GM21381 (cell line): Measurements from ENCODE around the gene LIPG.
A peak's percentile ranks its signal among the peaks of the same experiment; 100 is the strongest.
"Not testable (repeated sequence)": the region's sequence is repeated elsewhere in the genome, so short reads cannot be mapped to it uniquely, and the experiment has no call there.

Experiments
- ATAC-seq: cut with Tn5 transposase; IDR thresholded peaks from one replicate; pipeline ENCODE4 v1.9.1; 2021; ENCODE audit warnings: mild to moderate bottlenecking, moderate library complexity; ENCODE audit not compliant: unreplicated experiment

Gene LIPG

DNA sequence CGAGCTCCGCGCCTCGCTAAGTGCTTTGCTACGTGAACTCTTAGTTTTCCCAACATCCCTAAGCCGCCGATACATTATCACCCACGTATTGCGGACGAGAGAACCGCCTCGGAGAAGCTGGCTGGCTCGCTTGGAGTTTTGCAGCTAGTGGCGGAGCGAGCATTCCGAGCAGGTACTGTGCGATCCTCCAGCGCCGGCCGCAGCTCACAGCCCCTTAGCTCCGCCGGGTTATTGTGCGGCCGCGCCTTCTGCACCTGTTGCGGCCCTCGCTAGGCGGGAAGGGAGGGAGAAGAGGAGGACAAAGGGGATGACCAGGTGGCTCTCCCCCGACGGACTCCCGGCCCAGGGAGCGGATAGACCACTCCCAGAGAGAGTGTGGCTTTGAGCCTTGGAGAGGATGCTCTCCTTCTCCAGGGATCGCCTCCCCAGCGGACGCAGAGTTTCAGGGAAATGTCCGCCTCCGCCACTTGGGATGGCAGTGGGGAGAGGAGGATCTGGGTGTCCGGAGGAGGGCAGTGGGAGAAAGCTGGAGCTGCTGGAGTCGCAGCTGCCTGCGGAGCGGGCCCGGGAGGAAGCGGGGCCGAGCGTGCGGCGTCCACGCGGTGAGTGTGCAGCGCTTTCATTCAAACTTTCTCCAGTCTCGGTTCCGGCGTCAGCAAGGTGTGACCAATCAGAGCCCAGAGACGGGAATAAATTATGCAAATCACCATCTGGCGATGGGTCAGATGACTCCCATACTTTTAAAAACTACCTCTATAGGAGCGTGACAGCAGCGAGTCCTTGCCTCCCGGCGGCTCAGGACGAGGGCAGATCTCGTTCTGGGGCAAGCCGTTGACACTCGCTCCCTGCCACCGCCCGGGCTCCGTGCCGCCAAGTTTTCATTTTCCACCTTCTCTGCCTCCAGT is at the start of gene LIPG:
LIPG (plus strand) TSS at position 769 of the 905 bp plus-strand sequence. CDS start 252 bp downstream, outside the sequence.
- peak; percentile 69 for ATAC-seq

- ATAC-seq, result not testable (repeated sequence)
These were observed 49.0 kb upstream of the LIPG start for GRCh38 chr18:49512876-49513275.

DNA sequence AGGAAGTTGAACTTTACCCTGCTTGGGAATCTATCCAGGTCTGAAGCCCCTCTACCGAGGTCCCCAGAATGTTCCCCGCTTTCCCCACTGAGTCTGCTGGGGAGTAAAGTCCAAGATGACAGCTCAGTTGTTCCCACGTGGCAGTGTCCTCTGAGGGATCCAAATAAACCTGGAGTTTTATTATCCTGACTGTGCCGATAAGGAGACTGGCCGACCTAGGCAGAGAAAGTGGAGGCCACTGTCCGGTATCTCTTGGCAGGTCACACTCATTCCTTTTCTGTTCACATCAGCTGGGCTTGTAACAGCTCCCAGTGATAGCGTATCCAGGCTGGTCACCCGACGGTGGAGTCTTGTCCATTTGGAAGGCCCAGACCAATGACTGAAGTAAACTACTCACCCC is 47.3 kb upstream of the LIPG start:
- no peak for ATAC-seq

- ATAC-seq, result not testable (repeated sequence)
These were observed 46.9 kb upstream of the LIPG start for GRCh38 chr18:49515003-49515402.

- no peak for ATAC-seq
These were observed 46.3 kb upstream of the LIPG start for GRCh38 chr18:49515516-49515915.

DNA sequence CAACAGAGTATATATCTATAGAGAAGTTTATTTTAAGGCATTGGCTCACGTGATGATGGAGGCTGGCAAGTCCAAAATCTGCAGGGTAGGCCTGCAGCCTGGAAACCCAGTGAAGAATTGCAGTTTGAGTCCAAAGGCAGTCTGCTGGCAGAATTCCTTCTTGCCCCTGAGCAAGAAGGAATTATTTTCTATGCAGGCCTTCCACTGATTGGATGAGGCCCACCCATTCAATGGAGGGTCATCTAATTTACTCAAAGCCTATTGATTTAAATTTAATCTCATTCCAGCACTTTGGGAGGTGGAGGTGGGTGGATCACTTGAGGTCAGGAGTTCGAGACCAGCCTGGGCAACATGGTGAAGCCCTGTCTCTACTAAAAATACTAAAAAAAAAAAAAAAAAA is 44.4 kb upstream of the LIPG start:
- ATAC-seq, result no peak

DNA sequence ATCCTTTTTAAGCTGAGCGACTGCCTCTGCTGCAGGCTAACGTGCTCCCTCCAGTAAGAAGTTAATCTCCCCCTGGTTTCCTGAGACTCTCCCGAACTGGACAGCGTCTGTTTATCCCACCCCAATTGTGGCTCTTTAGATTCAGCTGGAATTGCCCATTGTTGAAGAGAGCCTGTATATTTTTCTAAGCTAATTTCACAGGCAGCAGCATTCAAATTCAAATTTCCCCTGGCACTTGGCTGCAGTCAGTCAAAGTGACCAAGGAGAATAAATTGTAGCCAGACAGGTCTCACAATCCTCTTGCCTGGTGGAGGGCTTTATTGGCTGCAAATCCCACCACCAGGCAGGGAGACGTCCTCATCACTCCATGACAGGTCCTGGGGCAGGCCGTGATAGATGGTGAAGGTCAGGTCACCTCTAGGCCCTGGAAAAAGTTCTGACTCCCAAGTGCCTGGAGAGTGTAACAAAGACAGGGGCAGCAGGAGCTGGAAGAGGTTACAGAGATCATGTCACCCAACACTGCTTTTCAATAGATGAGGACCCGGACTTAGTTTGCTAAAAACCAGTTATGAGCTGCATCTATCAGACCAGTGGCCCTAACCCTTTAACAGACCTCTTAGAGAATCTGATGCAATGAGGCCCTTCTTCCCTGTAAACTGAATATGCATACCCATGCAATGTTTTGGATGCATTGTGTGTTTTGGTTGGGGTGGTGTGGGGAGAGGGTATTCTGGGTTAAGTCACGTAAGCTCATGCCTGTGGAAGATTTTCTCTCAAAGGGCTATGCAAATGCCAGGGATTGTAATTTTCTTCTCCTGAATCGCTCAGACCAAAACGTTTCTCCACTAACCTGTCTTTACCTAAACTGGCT is 42.5 kb upstream of the LIPG start:
- ATAC-seq, result no peak

- ATAC-seq, result no peak
These were observed 41.2 kb upstream of the LIPG start for GRCh38 chr18:49520661-49521145.

GRCh38 chr18:49521216-49521835 is 40.5 kb upstream of the LIPG start:
- ATAC-seq, result no peak

DNA sequence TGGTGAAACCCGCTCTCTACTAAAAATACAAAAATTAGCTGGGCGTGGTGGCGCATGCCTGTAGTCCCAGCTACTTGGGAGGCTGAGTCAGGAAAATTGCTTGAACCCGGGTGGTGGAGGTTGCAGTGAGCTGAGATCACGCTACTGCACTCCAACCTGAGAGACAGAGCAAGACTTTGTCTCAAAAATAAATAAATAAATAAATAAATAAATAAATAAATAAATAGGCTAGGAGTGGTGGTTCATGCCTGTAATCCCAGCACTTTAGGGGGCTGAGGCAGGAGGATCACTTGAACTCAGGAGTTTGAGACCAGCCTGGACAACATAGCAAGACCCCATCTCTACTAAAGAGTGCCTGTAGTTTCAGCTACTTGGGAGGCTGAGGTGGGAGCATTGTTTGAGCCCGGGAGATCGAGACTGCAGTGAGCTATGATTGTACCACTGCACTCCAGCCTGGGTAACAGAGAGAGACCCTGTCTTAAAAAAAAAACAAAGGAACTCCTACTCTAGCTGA is 38.2 kb upstream of the LIPG start:
- not testable (repeated sequence) for ATAC-seq

DNA sequence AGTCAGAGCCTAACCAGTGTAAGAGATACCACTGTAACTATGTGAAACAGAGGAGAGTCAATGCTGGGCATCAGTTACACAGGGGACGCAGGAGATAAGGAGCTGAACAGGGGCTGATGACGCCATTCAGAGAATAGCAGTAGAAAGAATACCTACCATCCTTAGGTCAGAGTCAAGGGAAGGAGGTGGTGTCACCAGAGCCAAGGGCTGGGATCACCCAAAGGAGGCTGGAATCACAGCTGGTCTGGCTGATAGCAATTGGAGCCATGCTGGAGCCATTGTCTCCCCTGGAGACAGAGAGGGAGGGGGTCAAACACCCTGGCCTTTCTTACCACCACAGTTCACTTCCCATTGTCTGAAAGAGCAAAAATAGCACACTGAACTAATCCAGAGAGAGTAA is 37.5 kb upstream of the LIPG start:
- ATAC-seq, result no peak

DNA sequence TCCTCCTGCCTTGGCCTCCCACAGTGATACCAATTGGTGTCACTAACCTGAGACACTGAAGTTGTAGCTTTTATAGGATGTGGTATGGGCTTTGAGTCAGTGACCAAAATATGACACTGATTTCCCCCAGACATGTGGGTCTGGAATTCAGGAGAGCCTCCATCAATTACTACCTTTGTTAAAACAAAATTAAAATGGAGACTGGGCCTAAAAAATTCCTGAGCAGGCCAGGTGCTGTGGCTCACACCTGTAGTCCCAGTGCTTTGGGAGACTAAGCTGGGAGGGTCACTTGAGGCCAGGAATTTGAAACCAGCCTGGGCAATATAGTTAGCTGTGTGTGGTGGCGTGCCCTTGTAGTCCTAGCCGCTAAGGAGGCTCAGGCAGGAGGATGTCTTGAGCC is 36.9 kb upstream of the LIPG start:
- no peak for ATAC-seq

- no peak for ATAC-seq
These were observed 35.9 kb upstream of the LIPG start for GRCh38 chr18:49525981-49526380.

DNA sequence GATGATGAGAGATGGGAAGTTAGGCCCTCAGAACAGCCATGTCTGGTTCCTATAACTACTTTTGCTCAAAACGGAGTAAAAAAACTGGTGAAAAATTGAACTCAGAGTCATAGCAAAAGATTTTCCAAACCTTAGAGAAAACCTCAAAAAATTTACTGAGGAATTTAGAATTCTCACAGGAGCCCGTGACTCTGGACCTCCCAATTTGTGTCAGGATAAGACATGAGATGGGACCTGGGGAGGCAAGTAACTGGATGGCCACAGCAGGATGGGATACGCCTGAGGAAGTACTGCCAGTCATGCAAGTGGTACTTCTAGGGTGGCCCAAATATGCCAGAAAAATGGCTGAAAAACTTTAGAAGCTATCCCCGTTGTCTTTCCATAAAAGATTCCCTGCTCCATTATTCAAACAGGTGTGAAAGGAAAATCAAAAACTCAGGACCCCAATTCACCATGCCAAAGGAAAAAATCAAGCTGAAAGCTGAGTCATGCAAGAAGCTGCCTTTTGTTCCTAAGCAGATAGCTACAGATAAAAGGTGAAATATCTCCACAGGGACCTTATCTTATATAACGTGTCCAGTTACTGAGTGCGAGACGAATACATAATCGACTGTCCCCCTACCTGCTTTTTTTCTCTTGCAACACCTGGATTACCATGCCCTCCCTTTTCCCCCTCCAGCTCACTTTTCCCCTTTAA is 34.1 kb upstream of the LIPG start:
- ATAC-seq, result no peak

GRCh38 chr18:49529596-49529995 is 32.3 kb upstream of the LIPG start:
- ATAC-seq, result no peak

- ATAC-seq, result no peak
These were observed 30.1 kb upstream of the LIPG start for GRCh38 chr18:49531678-49532153.

- no peak for ATAC-seq
These were observed 26.8 kb upstream of the LIPG start for GRCh38 chr18:49534846-49535601.

GRCh38 chr18:49537232-49537896 is 24.5 kb upstream of the LIPG start:
- ATAC-seq, result no peak

- no peak for ATAC-seq
These were observed 17.5 kb upstream of the LIPG start for GRCh38 chr18:49544362-49544761.
